Gastrocnemius medialis (tissue), 4 donors: ENCODE data around the gene IL7R. TPM values are rescaled to one million over a fixed set of nuclear protein-coding genes. Genes with fewer than 3 reads are reported as not detected.

ENCODE experiments used
- ATAC-seq, 2 donors: fragments of 150-250 bp; one replicate each; pipeline ENCODE4 v1.9.1; 2016
- DNase-seq, 2 donors: peaks; one replicate each; pipeline ENCODE4 v3.0.0-alpha.2; 2019
- H3K27ac ChIP-seq, 4 donors: fragments of 200-600 bp; sonication (generic); 1 replicate in 1 of 4; 2 replicates in 3 of 4; pipeline ENCODE4 v1.5.1; 2016 to 2018; ENCODE audit warnings: mild to moderate bottlenecking in 2 of 4, moderate library complexity in 1 of 4
- H3K27me3 ChIP-seq, 3 donors: fragments of 200-600 bp; sonication (generic) in 2 of 3; 1 replicate in 1 of 3; 2 replicates in 2 of 3; pipeline versions ENCODE4 v1.5.1 to v1.6.0; 2016 to 2019; ENCODE audit warnings: mild to moderate bottlenecking in 1 of 3, moderate library complexity in 1 of 3
- H3K36me3 ChIP-seq, 2 donors: fragments of 200-600 bp; sonication (generic) in 1 of 2; one replicate each; pipeline ENCODE4 v1.5.1; 2017 to 2018
- H3K4me1 ChIP-seq, 2 donors: fragments of 200-600 bp; sonication (generic) in 1 of 2; one replicate each; pipeline ENCODE4 v1.5.1; 2016 to 2017; ENCODE audit warnings: mild to moderate bottlenecking in 2 of 2
- H3K4me3 ChIP-seq, 4 donors: fragments of 200-600 bp; sonication (generic) in 3 of 4; 1 replicate in 1 of 4; 2 replicates in 3 of 4; pipeline ENCODE4 v1.5.1; 2016 to 2019; ENCODE audit warnings: mild to moderate bottlenecking in 2 of 4
- H3K9me3 ChIP-seq, 3 donors: fragments of 200-600 bp; sonication (generic) in 2 of 3; 1 replicate in 1 of 3; 2 replicates in 2 of 3; pipeline ENCODE4 v1.5.1; 2016 to 2019
- CTCF ChIP-seq, 5 experiments: fragments of 450-650 bp in 3 of 5; fragments of 200-600 bp in 2 of 5; sonication (generic) in 2 of 5; IDR thresholded peaks in 4 of 5; conservative IDR thresholded peaks in 1 of 5; 1 replicate in 4 of 5; 2 replicates in 1 of 5; pipeline ENCODE4 v1.5.1; 2016 to 2019; ENCODE audit warnings: antibody characterized with exemption in 5 of 5, mild to moderate bottlenecking in 3 of 5, moderate library complexity in 3 of 5
- POLR2A ChIP-seq, 2 donors: fragments of 450-650 bp; IDR thresholded peaks; one replicate each; pipeline ENCODE4 v1.6.1; 2017; ENCODE audit warnings: antibody characterized with exemption in 2 of 2, mild to moderate bottlenecking in 2 of 2, moderate library complexity in 2 of 2
- in situ Hi-C, 4 donors: fragments of 200-750 bp; cut with MboI; loops; one replicate each; pipeline versions ENCODE4 v1.15.0 to v1.8.0; 2017; ENCODE audit warnings: low sequenced_read_pairs in 4 of 4
- intact Hi-C: fragments of 100-400 bp; cut with DNase I; formaldehyde crosslinking; loops from one replicate; pipeline ENCODE4 v1.15.1; 2023; ENCODE audit warnings: low total_unique reads
- total RNA-seq, 4 donors: library from RNA; depleted of rRNA; stranded (reverse); fragments of >200 nt; gene quantifications; one replicate each; pipeline versions ENCODE4 v1.1.0 to v1.2.3, GENCODE V29; 2016

IL7R gene
- total RNA-seq, 4 donors from 2014 or later = 0.29 to 1.0 (median 0.72) TPM

- peaks cover 4 to 15% (median 13%) of the 10 kb centered on the region in 3 donors for H3K27me3 ChIP-seq
- intact Hi-C loops = loop anchor here (10.0 kb wide), 1 partner anchor 310 kb away; the partner anchor contains the start of gene SPEF2
Measured at GRCh38 chr5:35924122-35924949, 67.6 kb downstream of the IL7R start.

GRCh38 chr5:35924950-35925722 is 68.4 kb downstream of the IL7R start:
- DNase-seq = no peak
- Histone ChIP-seq H3K4me1 (no peaks in the 10 kb centered on the region), H3K4me3 (no peak overlapping the region), H3K27me3 (peaks cover 4 to 15% (median 13%) of the 10 kb centered on the region in 3 donors), H3K36me3 (no peaks in the 10 kb centered on the region), H3K27ac (no peak overlapping the region), H3K9me3 (no peaks in the 10 kb centered on the region)
- intact Hi-C loops = loop anchor here (10.0 kb wide), 1 partner anchor 310 kb away; the partner anchor contains the start of gene SPEF2
- in situ Hi-C loops = loop anchor here in 2 of 4 donors (5.0 to 25.0 kb wide), 3 partner anchors 148 to 838 kb away; no protein-coding TSS in a partner anchor
- TF ChIP-seq CTCF (IDR thresholded peaks at IDR 0.05 in 4 of 5, conservative IDR thresholded peaks at IDR 0.05 in 1 of 5) (peak in 2 of 5 experiments; percentile 18 to 26), POLR2A (IDR thresholded peaks at IDR 0.05) (no peak)
- ATAC-seq = peak in 1 of 2 donors; percentile 27

More at GRCh38 chr5:35924122-35924949, 67.6 kb downstream of the IL7R start:
- no peaks in the 10 kb centered on the region for H3K4me1 ChIP-seq
- in situ Hi-C loops = loop anchor here in 2 of 4 donors (10.0 to 25.0 kb wide), 2 partner anchors 150 to 837 kb away; no protein-coding TSS in a partner anchor
- no peaks in the 10 kb centered on the region for H3K36me3 ChIP-seq
- no peak for ATAC-seq
- no peaks in the 10 kb centered on the region for H3K9me3 ChIP-seq
- DNase-seq = no peak
- no peak for TF ChIP-seq POLR2A (IDR thresholded peaks at IDR 0.05)
- H3K27ac ChIP-seq = no peak overlapping the region
- H3K4me3 ChIP-seq = no peak overlapping the region

- no peak overlapping the region for H3K27ac ChIP-seq
- in situ Hi-C loops = loop anchor here in 2 of 4 donors (5.0 to 10.0 kb wide), 2 partner anchors 149 to 152 kb away; no protein-coding TSS in a partner anchor
- intact Hi-C loops = loop anchor here (2.0 to 10.0 kb wide), 2 partner anchors 150 to 312 kb away; partner anchors contain the start of gene SPEF2
- peak; percentile 60 to 77 (median 67) for TF ChIP-seq CTCF (IDR thresholded peaks at IDR 0.05 in 4 of 5, conservative IDR thresholded peaks at IDR 0.05 in 1 of 5)
- no peak for TF ChIP-seq POLR2A (IDR thresholded peaks at IDR 0.05)
- H3K4me3 ChIP-seq = no peak overlapping the region
- H3K36me3 ChIP-seq = no peaks in the 10 kb centered on the region
- H3K9me3 ChIP-seq = no peaks in the 10 kb centered on the region
- H3K4me1 ChIP-seq = no peaks in the 10 kb centered on the region
- peaks cover 4 to 14% (median 13%) of the 10 kb centered on the region in 3 donors for H3K27me3 ChIP-seq
- DNase-seq = no peak
- peak; percentile 61 to 63 for ATAC-seq
Measured at GRCh38 chr5:35926389-35927051, 69.8 kb downstream of the IL7R start.

Other genes with a start within 250 kb of the IL7R start
- gene SPEF2, start 239.0 kb upstream of the IL7R start, total RNA-seq = under 1 TPM in 2 of 4 donors, not detected in 2; 0.11 to 0.46 TPM
- gene CAPSL, start 81.7 kb downstream of the IL7R start, total RNA-seq = not detected
- gene UGT3A1, start 134.5 kb downstream of the IL7R start, total RNA-seq = 1 to 10 TPM in 2 of 4 donors, under 1 TPM in 2; 0.42 to 4.6 (median 2.1) TPM
- gene UGT3A2, start 210.0 kb downstream of the IL7R start, total RNA-seq = not detected